HCT116 (cell line): ENCODE results near the gene MAML3. TPM values are rescaled to one million over a fixed set of nuclear protein-coding genes. Genes with fewer than 3 reads are reported as not detected.

Experiments
- ATAC-seq: fragments of 200-7000 bp; cut with Tn5 transposase; 2 replicates; pipeline ENCODE4 v1.9.1; 2020; ENCODE audit warnings: mild to moderate bottlenecking, moderate library complexity
- BruUV-seq: library from RNA; stranded (reverse); fragments of 400-500 nt; replicated peaks from 2 replicates; lab custom pipeline; 2021; lab: Mats Ljungman, UMichigan
- CTCF ChIA-PET: fragments of 300-600 bp; sonication (Branson Sonifier 250); formaldehyde crosslinking; loops from one replicate; lab custom pipeline; 2021; ENCODE audit warnings: antibody characterized with exemption; lab: Charles Lee
- POLR2A ChIA-PET: fragments of 300-600, 350-600 bp; sonication (Branson Sonifier 250); formaldehyde crosslinking; loops from one replicate; lab custom pipeline; 2021; ENCODE audit warnings: antibody characterized with exemption; lab: Charles Lee
- RAD21 ChIA-PET, 2 experiments: fragments of 300-600 bp; sonication (Branson Sonifier 250); formaldehyde crosslinking; loops; one replicate each; lab custom pipeline; 2023; ENCODE audit warnings: low total read pairs in 2 of 2; ENCODE audit not compliant: uncharacterized antibody in 2 of 2, unreplicated experiment in 2 of 2, low non-redundant PET in 1 of 2; lab: Charles Lee
- DNase-seq: peaks from one replicate; pipeline ENCODE4 v3.0.0-alpha.2; 2010; ENCODE audit warnings: low read depth, low spot score
- H2AFZ ChIP-seq: fragments of 200-600 bp; shearing (Covaris generic), sonication (generic); 2 replicates; pipeline ENCODE4 v1.6.1; 2017; ENCODE audit warnings: low read depth, mixed run types, mixed read lengths, antibody characterized with exemption, low read length; ENCODE audit not compliant: poor library complexity, severe bottlenecking
- H3K27ac ChIP-seq: 2 replicates; pipeline ENCODE4 v1.5.1; 2012; ENCODE audit warnings: low read depth, low read length
- H3K27me3 ChIP-seq: fragments of 200-600 bp; sonication (generic); 2 replicates; pipeline ENCODE4 v1.6.1; 2016; ENCODE audit warnings: mixed run types, low read length, mixed read lengths; ENCODE audit not compliant: insufficient read depth
- H3K36me3 ChIP-seq, 2 experiments: fragments of 200-500 bp in 1 of 2; fragments of 200-600 bp in 1 of 2; sonication (Bioruptor generic) in 1 of 2; sonication (generic) in 1 of 2; 2 replicates each; pipeline versions ENCODE4 v1.5.1 to v1.6.1; 2014 to 2016; ENCODE audit warnings: low read length in 2 of 2, inconsistent platforms in 1 of 2, mixed read lengths in 1 of 2, mixed run types in 1 of 2; ENCODE audit not compliant: insufficient read depth in 2 of 2, control insufficient read depth in 1 of 2
- H3K4me1 ChIP-seq, 2 experiments: fragments of 200-600 bp in 1 of 2; sonication (generic) in 1 of 2; 2 replicates each; pipeline versions ENCODE4 v1.5.1 to v1.6.1; 2012 to 2017; ENCODE audit warnings: low read length in 2 of 2, inconsistent platforms in 1 of 2, mild to moderate bottlenecking in 1 of 2, mixed read lengths in 1 of 2, mixed run types in 1 of 2, moderate library complexity in 1 of 2; ENCODE audit not compliant: insufficient read depth in 2 of 2, control insufficient read depth in 1 of 2
- H3K4me2 ChIP-seq: fragments of 200-600 bp; sonication (generic); 2 replicates; pipeline ENCODE4 v1.6.1; 2017; ENCODE audit warnings: mixed run types, low read length, mixed read lengths
- H3K4me3 ChIP-seq, 2 experiments: fragments of 200-600 bp in 1 of 2; sonication (generic) in 1 of 2; replicated peaks in 1 of 2; 2 replicates each; pipeline ENCODE4 v1.5.1; 2011 to 2016; ENCODE audit warnings: low read length in 2 of 2, control low read depth in 1 of 2, low read depth in 1 of 2, mild to moderate bottlenecking in 1 of 2, mixed read lengths in 1 of 2, mixed run types in 1 of 2
- H3K79me2 ChIP-seq: fragments of 200-600 bp; sonication (generic); 2 replicates; pipeline ENCODE4 v1.6.1; 2017; ENCODE audit warnings: mild to moderate bottlenecking, mixed run types, low read length, moderate library complexity, mixed read lengths; ENCODE audit not compliant: insufficient read depth
- H3K9ac ChIP-seq: fragments of 200-600 bp; sonication (generic); 2 replicates; pipeline ENCODE4 v1.6.1; 2016; ENCODE audit warnings: low read length, mixed read lengths
- H3K9me2 ChIP-seq: fragments of 200-600 bp; sonication (generic), shearing (Covaris generic); 2 replicates; pipeline ENCODE4 v1.6.1; 2017; ENCODE audit warnings: mixed run types, mild to moderate bottlenecking, moderate library complexity; ENCODE audit not compliant: insufficient read depth
- H3K9me3 ChIP-seq, 2 experiments: fragments of 200-500 bp in 1 of 2; fragments of 200-600 bp in 1 of 2; sonication (Bioruptor generic) in 1 of 2; sonication (generic) in 1 of 2; 2 replicates each; pipeline ENCODE4 v1.6.1; 2014 to 2017; ENCODE audit warnings: low read length in 2 of 2, mixed read lengths in 2 of 2, inconsistent platforms in 1 of 2, low read depth in 1 of 2, mild to moderate bottlenecking in 1 of 2, mixed run types in 1 of 2, moderate library complexity in 1 of 2; ENCODE audit not compliant: control insufficient read depth in 1 of 2, insufficient read depth in 1 of 2
- H4K20me1 ChIP-seq: fragments of 200-600 bp; sonication (generic), shearing (Covaris generic); 2 replicates; pipeline ENCODE4 v1.6.1; 2017; ENCODE audit warnings: mixed run types, mild to moderate bottlenecking, moderate library complexity; ENCODE audit not compliant: insufficient read depth
- CBX3 ChIP-seq: IDR thresholded peaks from 2 replicates; pipeline ENCODE4 v1.6.1; 2012; ENCODE audit warnings: low read depth
- CEBPB ChIP-seq: IDR thresholded peaks from 2 replicates; pipeline ENCODE4 v1.6.1; 2012; ENCODE audit warnings: low read depth
- ELF1 ChIP-seq: IDR thresholded peaks from 2 replicates; pipeline ENCODE4 v1.6.1; 2012; ENCODE audit warnings: low read depth, borderline replicate concordance
- EZH2phosphoT487 ChIP-seq: fragments of 200-600 bp; IDR thresholded peaks from 2 replicates; pipeline ENCODE4 v1.6.1; 2018; ENCODE audit warnings: antibody characterized with exemption, borderline replicate concordance
- JUND ChIP-seq: IDR thresholded peaks from 2 replicates; pipeline ENCODE4 v1.6.1; 2012
- REST ChIP-seq: IDR thresholded peaks from 2 replicates; pipeline ENCODE4 v1.6.1; 2012; ENCODE audit warnings: low read depth
- SIN3A ChIP-seq: IDR thresholded peaks from 2 replicates; pipeline ENCODE4 v1.6.1; 2012; ENCODE audit warnings: low read depth
- SP1 ChIP-seq: IDR thresholded peaks from 2 replicates; pipeline ENCODE4 v1.6.1; 2012; ENCODE audit warnings: low read depth
- SRF ChIP-seq: IDR thresholded peaks from 2 replicates; pipeline ENCODE4 v1.6.1; 2012; ENCODE audit warnings: low read depth
- ZBTB33 ChIP-seq: IDR thresholded peaks from 2 replicates; pipeline ENCODE4 v1.6.1; 2011; ENCODE audit warnings: mild to moderate bottlenecking, low read length, moderate library complexity; ENCODE audit not compliant: insufficient replicate concordance; ENCODE audit errors: extremely low read depth
- intact Hi-C: fragments of 100-400 bp; cut with micrococcal nuclease; formaldehyde crosslinking; loops from 2 replicates; pipeline ENCODE4 v1.10.0; 2022
- total RNA-seq: library from RNA; stranded (reverse); gene quantifications from one replicate; pipeline ENCODE4 v1.2.1, GENCODE V29; 2021; ENCODE audit not compliant: unreplicated experiment
- TF ChIP-seq, protein P1 (sequence below): IDR thresholded peaks from 2 replicates; pipeline ENCODE4 v1.6.1; 2012

The MAML3 gene
- total RNA-seq, 1 experiment from 2014 or later: 3.1 TPM

- DNase-seq: no peak
- 0 out of 4 replicates have a peak, but pooled peaks cover 0 to 3% of the 10 kb centered on the region in 2 experiments for H3K4me1 ChIP-seq
- H2AFZ ChIP-seq: no peak overlapping the region
- H3K9ac ChIP-seq: no peak overlapping the region
- ChIA-PET POLR2A (no interaction called here), CTCF (interaction anchor here (1.0 to 1.2 kb wide), 3 partner anchors 74 to 120 kb away, joined by 3 to 4 read pairs (median 3); partner anchors contain the start of gene MGST2), RAD21 (no interaction called here)
- H3K9me2 ChIP-seq: no peaks in the 10 kb centered on the region
- H3K27ac ChIP-seq: no peak overlapping the region
- no peaks in the 10 kb centered on the region for H3K27me3 ChIP-seq
- no peaks in the 10 kb centered on the region for H3K36me3 ChIP-seq
- ATAC-seq: no peak
- no peaks in the 10 kb centered on the region for H3K9me3 ChIP-seq
- H4K20me1 ChIP-seq: no peaks in the 10 kb centered on the region
- H3K79me2 ChIP-seq: no peaks in the 10 kb centered on the region
- BruUV-seq: no TSS peak
- H3K4me3 ChIP-seq: no peak overlapping the region
- no peak for TF ChIP-seq JUND
- TF ChIP-seq, protein P1, sequence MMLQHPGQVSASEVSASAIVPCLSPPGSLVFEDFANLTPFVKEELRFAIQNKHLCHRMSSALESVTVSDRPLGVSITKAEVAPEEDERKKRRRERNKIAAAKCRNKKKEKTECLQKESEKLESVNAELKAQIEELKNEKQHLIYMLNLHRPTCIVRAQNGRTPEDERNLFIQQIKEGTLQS: no peak
- no peak for TF ChIP-seq SIN3A
- no peak for TF ChIP-seq ELF1
- TF ChIP-seq SRF: no peak
- no peak for TF ChIP-seq CBX3
- TF ChIP-seq CEBPB: no peak
- no peak for TF ChIP-seq ZBTB33
- no peak for TF ChIP-seq EZH2phosphoT487
- TF ChIP-seq SP1: no peak
- TF ChIP-seq REST: no peak
- TF ChIP-seq, all 23 proteins: peak for 0
- no peak overlapping the region for H3K4me2 ChIP-seq
- intact Hi-C loops: no loop called here
These were observed 413.9 kb downstream of the MAML3 start for GRCh38 chr4:139740121-139740520.
